ENCODE data around the gene SETD6.

Gene SETD6

GRCh38 chr16:58494981-58495520 is 20.3 kb upstream of the SETD6 start:
- peak; percentile 90 for DNase-seq

GRCh38 chr16:58495521-58496331 is 19.6 kb upstream of the SETD6 start:
- no peak for DNase-seq

- no peak for DNase-seq
These were observed 17.8 kb upstream of the SETD6 start for GRCh38 chr16:58497468-58497867.

- DNase-seq = no peak
These were observed 17.4 kb upstream of the SETD6 start for GRCh38 chr16:58497935-58498334.

GRCh38 chr16:58498341-58499091 is 16.8 kb upstream of the SETD6 start:
- DNase-seq = no peak

- DNase-seq = no peak
These were observed 16.2 kb upstream of the SETD6 start for GRCh38 chr16:58499092-58499511.

- DNase-seq = peak; percentile 92
These were observed 15.5 kb upstream of the SETD6 start, which contains the start of gene NDRG4 for GRCh38 chr16:58499615-58500351. TSS of gene NDRG4 (plus strand) at chr16:58500143. CDS start at chr16:58500249, 106 bp downstream.

- peak; percentile 73 for DNase-seq
These were observed 14.7 kb upstream of the SETD6 start for GRCh38 chr16:58500430-58501241.

GRCh38 chr16:58501242-58502131 is 13.8 kb upstream of the SETD6 start:
- peak; percentile 80 for DNase-seq

- DNase-seq = no peak
These were observed 12.9 kb upstream of the SETD6 start for GRCh38 chr16:58502217-58502921.

GRCh38 chr16:58503166-58503862 is 12.0 kb upstream of the SETD6 start:
- DNase-seq = no peak

- DNase-seq = no peak
These were observed 11.2 kb upstream of the SETD6 start for GRCh38 chr16:58503863-58504688.

GRCh38 chr16:58506241-58507194 is 8.8 kb upstream of the SETD6 start:
- DNase-seq = peak; percentile 70

GRCh38 chr16:58507195-58507962 is 7.9 kb upstream of the SETD6 start:
- no peak for DNase-seq

GRCh38 chr16:58507963-58508670 is 7.2 kb upstream of the SETD6 start:
- no peak for DNase-seq

- DNase-seq = no peak
These were observed 6.6 kb upstream of the SETD6 start for GRCh38 chr16:58508671-58509251.
